Cardiac fibroblast (primary cell): ENCODE data around the gene ATG16L1.

Experiments
- DNase-seq, 2 donors: peaks; one replicate each; pipeline versions ENCODE4 v3.0.0 to v3.0.0-alpha.2; 2010; ENCODE audit warnings: low read depth in 2 of 2
- H3K4me3 ChIP-seq, 2 donors: replicated peaks in 1 of 2; 1 replicate in 1 of 2; 2 replicates in 1 of 2; pipeline ENCODE4 v1.5.1; 2011; ENCODE audit warnings: low read depth in 2 of 2, low read length in 2 of 2, mild to moderate bottlenecking in 2 of 2, moderate library complexity in 1 of 2
- TF ChIP-seq, protein P1 (sequence below): IDR thresholded peaks from one replicate; pipeline ENCODE4 v1.5.1; 2011; ENCODE audit warnings: low read depth, mild to moderate bottlenecking, low read length, inconsistent platforms

The ATG16L1 gene

GRCh38 chr2:233226511-233227031, 24.9 kb upstream of the ATG16L1 start:
- H3K4me3 ChIP-seq, result no peak overlapping the region
- no peak for DNase-seq
- TF ChIP-seq, protein P1, sequence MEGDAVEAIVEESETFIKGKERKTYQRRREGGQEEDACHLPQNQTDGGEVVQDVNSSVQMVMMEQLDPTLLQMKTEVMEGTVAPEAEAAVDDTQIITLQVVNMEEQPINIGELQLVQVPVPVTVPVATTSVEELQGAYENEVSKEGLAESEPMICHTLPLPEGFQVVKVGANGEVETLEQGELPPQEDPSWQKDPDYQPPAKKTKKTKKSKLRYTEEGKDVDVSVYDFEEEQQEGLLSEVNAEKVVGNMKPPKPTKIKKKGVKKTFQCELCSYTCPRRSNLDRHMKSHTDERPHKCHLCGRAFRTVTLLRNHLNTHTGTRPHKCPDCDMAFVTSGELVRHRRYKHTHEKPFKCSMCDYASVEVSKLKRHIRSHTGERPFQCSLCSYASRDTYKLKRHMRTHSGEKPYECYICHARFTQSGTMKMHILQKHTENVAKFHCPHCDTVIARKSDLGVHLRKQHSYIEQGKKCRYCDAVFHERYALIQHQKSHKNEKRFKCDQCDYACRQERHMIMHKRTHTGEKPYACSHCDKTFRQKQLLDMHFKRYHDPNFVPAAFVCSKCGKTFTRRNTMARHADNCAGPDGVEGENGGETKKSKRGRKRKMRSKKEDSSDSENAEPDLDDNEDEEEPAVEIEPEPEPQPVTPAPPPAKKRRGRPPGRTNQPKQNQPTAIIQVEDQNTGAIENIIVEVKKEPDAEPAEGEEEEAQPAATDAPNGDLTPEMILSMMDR, result no peak

- no peak for DNase-seq
- TF ChIP-seq, protein P1, result no peak
- no peak overlapping the region for H3K4me3 ChIP-seq
Measured at GRCh38 chr2:233227346-233227978, 24.0 kb upstream of the ATG16L1 start.

DNA sequence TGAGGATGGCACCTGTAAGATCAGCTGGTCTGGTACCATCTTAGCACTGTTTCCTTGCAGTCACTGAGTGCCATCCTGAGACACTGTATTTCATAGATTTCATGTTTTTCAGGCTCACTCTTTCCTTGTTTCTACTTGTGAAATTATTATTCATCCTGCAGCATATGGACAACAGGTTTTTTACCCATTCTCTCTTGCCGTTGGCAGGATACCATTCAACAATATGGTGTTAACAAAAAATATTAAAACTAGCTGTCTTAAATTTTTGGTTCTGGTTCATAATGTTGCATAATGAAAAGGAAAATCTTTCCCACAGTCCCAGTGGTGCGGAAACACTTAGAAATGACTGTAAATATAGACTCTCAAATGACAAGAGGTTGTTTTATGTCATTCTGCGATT, 23.1 kb upstream of the ATG16L1 start:
- H3K4me3 ChIP-seq, result no peak overlapping the region
- TF ChIP-seq, protein P1, result no peak
- DNase-seq, result no peak

DNA sequence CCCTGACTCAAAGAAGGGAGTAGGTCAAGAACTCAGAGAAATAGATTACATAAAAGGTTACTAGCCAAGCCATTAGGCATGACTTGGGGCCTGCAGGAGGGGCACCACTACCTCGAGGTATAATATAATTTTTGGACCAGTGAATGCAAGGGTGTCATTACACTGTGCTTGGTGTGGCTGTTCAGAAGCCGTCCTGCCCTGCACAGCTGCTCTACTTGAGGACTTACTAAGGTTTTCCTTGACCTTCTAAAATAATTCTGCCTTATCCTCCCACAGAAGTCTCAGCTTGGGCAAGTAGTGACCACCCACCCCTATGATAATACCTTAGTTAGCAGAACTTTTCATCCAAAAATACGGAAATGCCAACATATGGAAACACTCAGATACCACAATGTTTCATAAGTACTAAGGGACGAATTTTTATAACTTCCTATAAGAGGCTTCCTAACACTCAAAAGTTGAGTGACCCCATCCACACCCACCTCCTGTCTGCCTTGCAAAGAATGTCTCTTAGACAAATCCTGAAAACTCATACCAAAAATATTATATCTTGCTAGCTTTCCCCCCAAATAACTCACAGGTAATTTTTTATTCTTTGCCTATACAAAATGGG, 17.7 kb upstream of the ATG16L1 start:
- TF ChIP-seq, protein P1, result no peak
- DNase-seq, result no peak
- no peak overlapping the region for H3K4me3 ChIP-seq

DNA sequence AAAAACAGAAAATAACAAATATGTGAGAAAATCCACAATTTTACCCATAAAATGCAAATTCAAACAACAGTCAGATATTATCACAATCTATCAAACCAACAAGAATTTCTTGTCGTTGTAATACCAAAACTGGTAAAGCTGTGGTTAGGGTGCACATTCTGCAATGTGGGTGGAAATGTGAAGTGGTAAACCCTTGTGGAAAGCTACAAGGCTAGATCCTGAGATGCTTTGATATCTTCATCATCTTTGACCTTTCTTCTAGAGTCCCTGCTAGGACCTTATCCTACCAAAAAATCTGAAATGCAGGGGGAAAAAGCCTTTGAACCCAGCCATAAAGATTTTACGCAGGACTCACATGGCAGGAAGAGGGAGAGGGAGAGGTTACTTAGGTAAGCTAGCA, 17.2 kb upstream of the ATG16L1 start:
- no peak overlapping the region for H3K4me3 ChIP-seq
- no peak for DNase-seq
- TF ChIP-seq, protein P1, result no peak

DNA sequence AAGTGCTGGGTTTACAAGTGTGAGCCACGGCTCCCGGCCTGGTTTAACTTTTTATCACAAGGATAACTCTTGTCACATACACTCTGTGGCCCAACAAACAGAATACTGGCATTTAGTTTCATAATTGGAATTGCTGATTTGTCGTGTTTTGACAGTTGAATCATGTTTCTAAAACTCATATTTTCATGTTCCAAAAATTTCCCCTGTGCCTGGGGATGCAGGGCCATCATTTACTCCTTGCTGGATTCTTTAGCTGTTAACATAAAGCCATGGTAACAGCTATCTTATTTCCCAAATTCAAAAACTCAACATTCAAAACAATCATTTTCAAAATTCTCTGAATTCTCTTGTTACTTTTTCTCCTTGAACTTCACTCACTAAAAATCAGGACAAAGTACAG, 16.5 kb upstream of the ATG16L1 start:
- TF ChIP-seq, protein P1, result no peak
- DNase-seq, result no peak
- no peak overlapping the region for H3K4me3 ChIP-seq

DNA sequence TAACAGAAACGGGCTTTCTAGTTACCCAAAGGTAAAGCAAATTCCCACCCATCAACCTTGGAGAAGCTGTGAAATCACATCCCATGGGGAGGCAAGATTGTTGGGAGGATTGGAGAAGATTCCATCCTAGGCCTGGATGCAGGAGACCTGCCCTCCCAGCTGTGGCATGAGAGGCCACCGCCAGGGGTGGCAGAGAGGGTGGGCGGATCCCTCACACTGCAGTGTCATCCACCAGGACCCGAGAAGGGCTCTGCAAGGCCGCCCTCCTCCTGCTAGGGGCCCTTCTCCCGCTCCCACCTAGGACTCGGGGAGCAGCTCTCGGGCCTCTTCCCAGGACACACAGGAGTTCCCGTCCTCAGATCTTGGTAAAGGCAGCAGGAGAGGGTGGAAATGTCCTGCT, 15.5 kb upstream of the ATG16L1 start:
- TF ChIP-seq, protein P1, result no peak
- DNase-seq, result no peak

More for the DNA sequence above, 15.5 kb upstream of the ATG16L1 start:
- no peak overlapping the region for H3K4me3 ChIP-seq
